BLaER1 (cell line): ENCODE results near the gene PLCH1.

Experiments used
- H3K27ac ChIP-seq: shearing (Covaris generic); formaldehyde crosslinking; 2 replicates; pipeline ENCODE4 v1.8.1; 2022
- H3K27me3 ChIP-seq: shearing (Covaris generic); formaldehyde crosslinking; 2 replicates; pipeline ENCODE4 v1.8.1; 2022
- H3K36me3 ChIP-seq: shearing (Covaris generic); formaldehyde crosslinking; 2 replicates; pipeline ENCODE4 v1.8.1; 2022
- H3K4me1 ChIP-seq: shearing (Covaris generic); formaldehyde crosslinking; 2 replicates; pipeline ENCODE4 v1.8.1; 2022
- H3K4me2 ChIP-seq: shearing (Covaris generic); formaldehyde crosslinking; 2 replicates; pipeline ENCODE4 v1.8.1; 2022
- H3K4me3 ChIP-seq: shearing (Covaris generic); formaldehyde crosslinking; 2 replicates; pipeline ENCODE4 v1.8.1; 2022
- H3K9ac ChIP-seq: shearing (Covaris generic); formaldehyde crosslinking; 2 replicates; pipeline ENCODE4 v1.8.1; 2022
- H3K9me3 ChIP-seq: shearing (Covaris generic); formaldehyde crosslinking; 2 replicates; pipeline ENCODE4 v1.8.1; 2022
- H4K20me1 ChIP-seq: shearing (Covaris generic); formaldehyde crosslinking; 2 replicates; pipeline ENCODE4 v1.8.1; 2022
- Cebpa-rat ChIP-seq: shearing (Covaris generic); IDR thresholded peaks from 2 replicates; pipeline ENCODE4 v1.8.1; 2022

PLCH1 gene

GRCh38 chr3:155455765-155456164, 289.1 kb downstream of the PLCH1 start:
- Histone ChIP-seq H3K36me3 (no peaks in the 10 kb centered on the region), H3K9ac (no peak overlapping the region), H3K4me1 (no peaks in the 10 kb centered on the region), H3K4me2 (no peak overlapping the region), H3K27me3 (no peaks in the 10 kb centered on the region), H3K9me3 (no peaks in the 10 kb centered on the region), H4K20me1 (no peaks in the 10 kb centered on the region), H3K4me3 (no peak overlapping the region), H3K27ac (no peak overlapping the region)
- no peak for TF ChIP-seq Cebpa-rat

- H3K9ac ChIP-seq, result no peak overlapping the region
Measured at GRCh38 chr3:155453512-155453911, 291.4 kb downstream of the PLCH1 start.

GRCh38 chr3:155449613-155450267, 295.1 kb downstream of the PLCH1 start:
- Histone ChIP-seq H4K20me1 (no peaks in the 10 kb centered on the region), H3K4me2 (no peak overlapping the region), H3K4me3 (no peak overlapping the region), H3K9ac (no peak overlapping the region), H3K27ac (no peak overlapping the region), H3K9me3 (no peaks in the 10 kb centered on the region), H3K27me3 (no peaks in the 10 kb centered on the region), H3K36me3 (no peaks in the 10 kb centered on the region), H3K4me1 (no peaks in the 10 kb centered on the region)
- TF ChIP-seq Cebpa-rat, result no peak

More at GRCh38 chr3:155453512-155453911, 291.4 kb downstream of the PLCH1 start:
- no peaks in the 10 kb centered on the region for H3K4me1 ChIP-seq
- H3K36me3 ChIP-seq, result no peaks in the 10 kb centered on the region
- H3K4me3 ChIP-seq, result no peak overlapping the region
- H3K4me2 ChIP-seq, result no peak overlapping the region
- H3K27me3 ChIP-seq, result no peaks in the 10 kb centered on the region
- H4K20me1 ChIP-seq, result no peaks in the 10 kb centered on the region
- TF ChIP-seq Cebpa-rat, result no peak
- H3K9me3 ChIP-seq, result no peaks in the 10 kb centered on the region
- no peak overlapping the region for H3K27ac ChIP-seq

- no peak for TF ChIP-seq Cebpa-rat
- Histone ChIP-seq H3K4me3 (no peak overlapping the region), H3K9me3 (no peaks in the 10 kb centered on the region), H3K27me3 (no peaks in the 10 kb centered on the region), H3K4me1 (no peaks in the 10 kb centered on the region), H3K27ac (no peak overlapping the region), H4K20me1 (no peaks in the 10 kb centered on the region), H3K36me3 (no peaks in the 10 kb centered on the region), H3K9ac (no peak overlapping the region), H3K4me2 (no peak overlapping the region)
Measured at GRCh38 chr3:155448531-155448930, 296.3 kb downstream of the PLCH1 start.

- H3K9me3 ChIP-seq, result no peaks in the 10 kb centered on the region
- H3K36me3 ChIP-seq, result no peaks in the 10 kb centered on the region
- no peaks in the 10 kb centered on the region for H3K4me1 ChIP-seq
- H3K27me3 ChIP-seq, result no peaks in the 10 kb centered on the region
- H4K20me1 ChIP-seq, result no peaks in the 10 kb centered on the region
- no peak overlapping the region for H3K9ac ChIP-seq
- no peak overlapping the region for H3K4me3 ChIP-seq
- no peak overlapping the region for H3K27ac ChIP-seq
- no peak overlapping the region for H3K4me2 ChIP-seq
- no peak for TF ChIP-seq Cebpa-rat
Measured at GRCh38 chr3:155446366-155446765, 298.5 kb downstream of the PLCH1 start.

- H3K27me3 ChIP-seq, result no peaks in the 10 kb centered on the region
- H3K9ac ChIP-seq, result no peak overlapping the region
- H3K27ac ChIP-seq, result no peak overlapping the region
- no peak for TF ChIP-seq Cebpa-rat
- no peaks in the 10 kb centered on the region for H3K36me3 ChIP-seq
- no peak overlapping the region for H3K4me2 ChIP-seq
- H3K9me3 ChIP-seq, result no peaks in the 10 kb centered on the region
- H4K20me1 ChIP-seq, result no peaks in the 10 kb centered on the region
- no peaks in the 10 kb centered on the region for H3K4me1 ChIP-seq
- H3K4me3 ChIP-seq, result no peak overlapping the region
Measured at GRCh38 chr3:155444771-155445170, 300.1 kb downstream of the PLCH1 start.

- Histone ChIP-seq H3K27me3 (no peaks in the 10 kb centered on the region), H3K9me3 (no peaks in the 10 kb centered on the region), H3K36me3 (no peaks in the 10 kb centered on the region), H3K27ac (no peak overlapping the region), H4K20me1 (no peaks in the 10 kb centered on the region), H3K4me2 (no peak overlapping the region), H3K9ac (no peak overlapping the region), H3K4me1 (no peaks in the 10 kb centered on the region), H3K4me3 (no peak overlapping the region)
- no peak for TF ChIP-seq Cebpa-rat
Measured at GRCh38 chr3:155443815-155444214, 301.1 kb downstream of the PLCH1 start.

GRCh38 chr3:155442072-155442471, 302.8 kb downstream of the PLCH1 start:
- Histone ChIP-seq H3K27ac (no peak overlapping the region), H3K9me3 (no peaks in the 10 kb centered on the region), H3K27me3 (no peaks in the 10 kb centered on the region), H4K20me1 (no peaks in the 10 kb centered on the region), H3K36me3 (no peaks in the 10 kb centered on the region), H3K4me2 (no peak overlapping the region), H3K4me1 (no peaks in the 10 kb centered on the region), H3K4me3 (no peak overlapping the region), H3K9ac (no peak overlapping the region)
- TF ChIP-seq Cebpa-rat, result no peak

- H3K4me3 ChIP-seq, result no peak overlapping the region
- no peaks in the 10 kb centered on the region for H3K36me3 ChIP-seq
- no peaks in the 10 kb centered on the region for H3K9me3 ChIP-seq
- no peak overlapping the region for H3K9ac ChIP-seq
- TF ChIP-seq Cebpa-rat, result no peak
- no peaks in the 10 kb centered on the region for H3K27me3 ChIP-seq
- H4K20me1 ChIP-seq, result no peaks in the 10 kb centered on the region
- H3K4me2 ChIP-seq, result no peak overlapping the region
- no peaks in the 10 kb centered on the region for H3K4me1 ChIP-seq
- H3K27ac ChIP-seq, result no peak overlapping the region
Measured at GRCh38 chr3:155441506-155441905, 303.4 kb downstream of the PLCH1 start.

GRCh38 chr3:155441026-155441425, 303.8 kb downstream of the PLCH1 start:
- no peaks in the 10 kb centered on the region for H3K36me3 ChIP-seq
- no peak for TF ChIP-seq Cebpa-rat
- H3K4me2 ChIP-seq, result no peak overlapping the region
- H3K27ac ChIP-seq, result no peak overlapping the region
- H3K4me1 ChIP-seq, result no peaks in the 10 kb centered on the region
- H3K4me3 ChIP-seq, result no peak overlapping the region
- H3K9me3 ChIP-seq, result no peaks in the 10 kb centered on the region
- H3K9ac ChIP-seq, result no peak overlapping the region
- no peaks in the 10 kb centered on the region for H3K27me3 ChIP-seq
- no peaks in the 10 kb centered on the region for H4K20me1 ChIP-seq

- Histone ChIP-seq H3K27ac (no peak overlapping the region), H3K4me1 (no peaks in the 10 kb centered on the region), H3K27me3 (no peaks in the 10 kb centered on the region), H3K9me3 (no peaks in the 10 kb centered on the region), H3K4me2 (no peak overlapping the region), H3K36me3 (no peaks in the 10 kb centered on the region), H3K4me3 (no peak overlapping the region), H4K20me1 (no peaks in the 10 kb centered on the region), H3K9ac (no peak overlapping the region)
- no peak for TF ChIP-seq Cebpa-rat
Measured at GRCh38 chr3:155435821-155436220, 309.1 kb downstream of the PLCH1 start.
